ENCODE measurements around the gene KDM4F.

Gene KDM4F

DNA sequence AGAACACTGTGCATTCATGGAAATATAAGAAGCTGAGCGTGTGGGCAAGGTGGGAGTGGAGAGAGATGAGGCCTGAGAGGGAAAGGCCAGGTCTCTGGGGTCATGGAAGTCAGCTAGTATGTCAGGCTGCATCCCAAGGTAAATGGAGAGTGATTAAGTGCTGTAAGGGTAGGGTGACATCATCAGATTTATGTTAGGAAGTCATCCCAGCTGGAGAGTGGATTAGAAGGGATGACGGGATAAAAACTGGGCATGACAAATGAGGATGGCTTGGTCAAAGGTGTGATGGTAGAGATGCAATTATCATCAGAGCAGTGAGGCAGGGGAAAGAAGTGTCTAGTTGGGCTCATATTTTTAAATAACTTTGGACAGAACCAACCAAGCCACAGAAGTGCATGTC lies 36.9 kb downstream of the KDM4F start:
- no peak overlapping the region for H3K4me3 ChIP-seq (ENCODE audit: low read depth, low read length)
- DNase-seq (ENCODE audit: low read depth, low spot score) = no peak
- in situ Hi-C loops (cut with HindIII; ENCODE audit: low sequenced_read_pairs) = no loop called here
- TF ChIP-seq, protein P1, sequence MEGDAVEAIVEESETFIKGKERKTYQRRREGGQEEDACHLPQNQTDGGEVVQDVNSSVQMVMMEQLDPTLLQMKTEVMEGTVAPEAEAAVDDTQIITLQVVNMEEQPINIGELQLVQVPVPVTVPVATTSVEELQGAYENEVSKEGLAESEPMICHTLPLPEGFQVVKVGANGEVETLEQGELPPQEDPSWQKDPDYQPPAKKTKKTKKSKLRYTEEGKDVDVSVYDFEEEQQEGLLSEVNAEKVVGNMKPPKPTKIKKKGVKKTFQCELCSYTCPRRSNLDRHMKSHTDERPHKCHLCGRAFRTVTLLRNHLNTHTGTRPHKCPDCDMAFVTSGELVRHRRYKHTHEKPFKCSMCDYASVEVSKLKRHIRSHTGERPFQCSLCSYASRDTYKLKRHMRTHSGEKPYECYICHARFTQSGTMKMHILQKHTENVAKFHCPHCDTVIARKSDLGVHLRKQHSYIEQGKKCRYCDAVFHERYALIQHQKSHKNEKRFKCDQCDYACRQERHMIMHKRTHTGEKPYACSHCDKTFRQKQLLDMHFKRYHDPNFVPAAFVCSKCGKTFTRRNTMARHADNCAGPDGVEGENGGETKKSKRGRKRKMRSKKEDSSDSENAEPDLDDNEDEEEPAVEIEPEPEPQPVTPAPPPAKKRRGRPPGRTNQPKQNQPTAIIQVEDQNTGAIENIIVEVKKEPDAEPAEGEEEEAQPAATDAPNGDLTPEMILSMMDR (IDR thresholded peaks at IDR 0.05; ENCODE audit: low read depth, low read length) = no peak

GRCh38 chr11:95086836-95087570 lies 37.8 kb downstream of the KDM4F start:
- no peak overlapping the region for H3K4me3 ChIP-seq (ENCODE audit: low read depth, low read length)
- DNase-seq (ENCODE audit: low read depth, low spot score) = no peak
- in situ Hi-C loops (cut with HindIII; ENCODE audit: low sequenced_read_pairs) = no loop called here
- TF ChIP-seq, protein P1 (IDR thresholded peaks at IDR 0.05; ENCODE audit: low read depth, low read length) = no peak

GRCh38 chr11:95088946-95089619 lies 39.9 kb downstream of the KDM4F start:
- DNase-seq (ENCODE audit: low read depth, low spot score) = no peak
- TF ChIP-seq, protein P1 (IDR thresholded peaks at IDR 0.05; ENCODE audit: low read depth, low read length) = no peak
- H3K4me3 ChIP-seq (ENCODE audit: low read depth, low read length) = peak overlapping the region; percentile 61
- in situ Hi-C loops (cut with HindIII; ENCODE audit: low sequenced_read_pairs) = no loop called here

DNA sequence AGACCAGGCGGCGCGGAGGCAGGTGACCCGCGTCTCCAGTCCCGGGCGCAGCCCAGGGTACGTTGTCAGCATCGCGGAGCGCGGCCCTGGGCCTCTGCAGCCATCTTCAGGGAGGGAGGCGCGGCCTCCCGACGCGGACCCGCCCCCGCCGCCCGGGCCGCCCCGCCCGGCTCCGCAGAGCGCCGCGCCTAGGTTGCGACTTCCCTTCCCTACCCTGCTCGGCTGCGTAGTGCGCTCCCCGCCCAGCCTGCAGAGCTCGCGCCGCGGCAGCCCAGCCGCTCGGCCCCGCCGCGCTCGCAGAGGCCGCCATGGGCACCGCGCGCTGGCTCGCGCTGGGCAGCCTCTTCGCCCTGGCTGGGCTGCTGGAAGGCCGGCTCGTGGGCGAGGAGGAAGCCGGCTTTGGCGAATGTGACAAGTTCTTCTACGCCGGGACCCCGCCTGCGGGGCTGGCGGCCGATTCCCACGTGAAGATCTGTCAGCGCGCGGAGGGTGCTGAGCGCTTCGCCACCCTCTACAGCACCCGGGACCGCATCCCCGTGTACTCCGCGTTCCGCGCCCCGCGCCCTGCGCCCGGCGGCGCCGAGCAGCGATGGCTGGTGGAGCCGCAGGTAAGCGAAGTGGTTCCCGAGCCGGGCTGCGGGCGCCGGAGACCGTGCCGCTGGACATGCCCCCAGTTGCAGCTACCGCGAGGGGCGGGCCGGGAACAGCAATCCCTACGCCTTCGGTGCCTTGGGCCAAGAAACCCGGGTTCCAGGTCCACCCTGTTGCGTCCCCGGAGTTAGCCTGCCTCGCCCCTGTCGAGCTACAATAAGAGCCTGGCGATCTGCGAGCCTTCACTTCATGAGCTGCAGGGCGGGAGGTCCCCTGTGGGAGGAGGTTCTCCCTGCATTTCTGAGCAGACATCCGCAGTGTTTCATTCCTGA lies 40.7 kb downstream of the KDM4F start, which contains the start of gene ENDOD1:
Gene ENDOD1 (plus strand): TSS at position 227 of the 923 bp plus-strand sequence. CDS start 82 bp downstream, at position 309.
- peak; percentile 80 for DNase-seq (ENCODE audit: low read depth, low spot score)
- TF ChIP-seq, protein P1 (IDR thresholded peaks at IDR 0.05; ENCODE audit: low read depth, low read length) = peak; percentile 3
- H3K4me3 ChIP-seq (ENCODE audit: low read depth, low read length) = peak within 1 kb of the TSS; percentile 61
- in situ Hi-C loops (cut with HindIII; ENCODE audit: low sequenced_read_pairs) = no loop called here

GRCh38 chr11:95091663-95092180 lies 42.5 kb downstream of the KDM4F start:
- DNase-seq (ENCODE audit: low read depth, low spot score) = no peak
- H3K4me3 ChIP-seq (ENCODE audit: low read depth, low read length) = no peak overlapping the region
- TF ChIP-seq, protein P1 (IDR thresholded peaks at IDR 0.05; ENCODE audit: low read depth, low read length) = no peak
- in situ Hi-C loops (cut with HindIII; ENCODE audit: low sequenced_read_pairs) = no loop called here

Data from astrocyte of the spinal cord (primary cell).